Measurements from ENCODE around the gene CD163L1.

The CD163L1 gene

DNA sequence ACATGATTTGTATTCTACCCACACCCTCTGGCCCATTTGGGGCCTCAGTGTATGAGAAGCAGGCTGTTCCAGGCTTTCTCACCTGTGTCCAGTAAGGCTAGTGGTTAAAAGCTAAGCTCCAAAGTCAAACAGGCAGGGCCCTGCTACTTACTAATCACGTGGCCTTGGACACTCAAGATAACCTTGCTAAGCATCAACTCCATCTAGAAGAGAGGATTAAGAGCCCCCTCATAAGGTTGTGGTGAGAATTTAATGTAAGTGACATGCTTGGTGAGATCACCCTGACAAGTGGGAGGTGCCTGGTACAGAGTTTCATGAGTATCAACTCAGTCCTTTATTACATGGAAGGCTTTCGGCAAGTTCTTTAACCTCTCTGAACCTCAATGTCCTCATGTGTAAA lies 122.3 kb downstream of the CD163L1 start:
- no peak for DNase-seq

DNA sequence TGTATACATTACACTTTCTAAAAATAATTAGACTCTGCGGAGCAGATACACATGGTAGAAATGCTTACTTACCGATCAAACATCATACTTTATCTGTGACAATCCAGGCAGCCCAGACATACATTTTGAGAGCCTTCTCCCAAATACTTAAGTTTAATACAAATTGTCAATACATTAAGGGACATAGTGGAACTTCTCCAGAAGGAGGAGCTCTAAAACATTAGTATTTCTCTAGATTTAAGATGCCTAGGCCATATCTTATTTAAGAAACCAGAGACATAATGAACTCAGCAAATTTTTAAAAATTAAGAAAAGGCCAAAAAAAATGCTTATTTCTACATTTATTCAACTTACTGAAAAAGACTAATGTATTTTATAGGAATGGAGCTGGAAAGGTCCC lies 124.0 kb downstream of the CD163L1 start:
- no peak for DNase-seq

DNA sequence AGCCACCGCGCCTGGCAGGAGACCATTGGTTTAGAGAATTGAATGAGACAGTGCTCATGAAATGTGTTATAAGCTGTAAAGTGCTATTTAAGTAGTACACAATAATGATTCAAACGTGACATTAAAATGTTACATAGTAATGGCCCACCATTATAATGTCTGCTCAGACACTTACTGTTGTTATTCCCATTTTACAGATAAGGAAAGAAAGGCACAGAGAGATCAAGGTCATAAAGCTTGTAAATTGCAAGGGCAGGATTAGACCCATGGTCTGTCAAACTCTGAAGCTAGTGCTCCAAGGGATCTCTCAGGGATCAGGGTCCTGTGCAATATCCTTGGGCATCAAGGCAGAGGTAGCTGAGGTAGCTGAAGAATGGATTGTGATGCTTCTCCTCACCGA lies 133.9 kb downstream of the CD163L1 start:
- no peak for DNase-seq
